SK-N-SH (cell line): Measurements from ENCODE around the gene CHST9. TPM values are rescaled to one million over a fixed set of nuclear protein-coding genes. Genes with fewer than 3 reads are reported as not detected.

Experiments
- CTCF ChIA-PET: fragments of 300-600, 350-600 bp; formaldehyde crosslinking; extraction: SDS; loops from one replicate; lab custom pipeline; 2021; lab: Yijun Ruan, JAX
- POLR2A ChIA-PET: fragments of 350-600 bp; sonication (Branson Sonifier 250); formaldehyde crosslinking; extraction: SDS; loops from one replicate; lab custom pipeline; 2020; ENCODE audit warnings: antibody characterized with exemption, inconsistent platforms; lab: Yijun Ruan, JAX
- DNase-seq: peaks from one replicate; pipeline ENCODE4 v3.0.0; 2012
- H2AFZ ChIP-seq: fragments of 200-600 bp; sonication (generic); 2 replicates; pipeline ENCODE4 v1.8.1; 2016; ENCODE audit warnings: antibody characterized with exemption, mild to moderate bottlenecking, low read depth
- H3F3A ChIP-seq: fragments of 200-600 bp; sonication (generic); replicated peaks from 2 replicates; pipeline ENCODE3; 2016; ENCODE audit warnings: antibody characterized with exemption, mild to moderate bottlenecking; ENCODE audit not compliant: insufficient read depth
- H3K27ac ChIP-seq, 2 experiments: fragments of 200-500 bp in 1 of 2; fragments of 200-600 bp in 1 of 2; sonication (Bioruptor generic) in 1 of 2; sonication (generic), shearing (Covaris generic) in 1 of 2; 2 replicates each; pipeline versions ENCODE4 v1.5.1 to v1.6.1; 2014 to 2016; ENCODE audit warnings: low read depth in 2 of 2, inconsistent platforms in 1 of 2, low read length in 1 of 2, mild to moderate bottlenecking in 1 of 2, mixed read lengths in 1 of 2
- H3K27me3 ChIP-seq: fragments of 200-600 bp; sonication (generic), shearing (Covaris generic); 2 replicates; pipeline ENCODE4 v1.6.1; 2016; ENCODE audit warnings: mixed run types; ENCODE audit not compliant: insufficient read depth
- H3K36me3 ChIP-seq, 2 experiments: fragments of 200-500 bp in 1 of 2; fragments of 200-600 bp in 1 of 2; sonication (Bioruptor generic) in 1 of 2; sonication (generic) in 1 of 2; replicated peaks in 1 of 2; 2 replicates each; pipeline versions ENCODE3 to v1.5.1; 2014 to 2016; ENCODE audit warnings: low read length in 1 of 2, mild to moderate bottlenecking in 1 of 2; ENCODE audit not compliant: insufficient read depth in 2 of 2, control insufficient read depth in 1 of 2
- H3K4me1 ChIP-seq, 2 experiments: fragments of 200-500 bp in 1 of 2; fragments of 200-600 bp in 1 of 2; sonication (Bioruptor generic) in 1 of 2; sonication (generic), shearing (Covaris generic) in 1 of 2; 2 replicates each; pipeline versions ENCODE4 v1.5.1 to v1.6.1; 2014 to 2016; ENCODE audit warnings: low read depth in 1 of 2, low read length in 1 of 2, mixed run types in 1 of 2; ENCODE audit not compliant: insufficient read depth in 2 of 2, control insufficient read depth in 1 of 2
- H3K4me2 ChIP-seq: fragments of 200-600 bp; sonication (generic), shearing (Covaris generic); 2 replicates; pipeline ENCODE4 v1.6.1; 2017; ENCODE audit warnings: mixed run types
- H3K4me3 ChIP-seq, 2 experiments: fragments of 200-500 bp in 1 of 2; fragments of 200-600 bp in 1 of 2; sonication (Bioruptor generic) in 1 of 2; sonication (generic), shearing (Covaris generic) in 1 of 2; 2 replicates each; pipeline versions ENCODE4 v1.5.1 to v1.8.1; 2014 to 2016; ENCODE audit warnings: low read depth in 2 of 2, inconsistent platforms in 1 of 2, low read length in 1 of 2, mild to moderate bottlenecking in 1 of 2, mixed read lengths in 1 of 2, moderate library complexity in 1 of 2
- H3K79me2 ChIP-seq: fragments of 200-600 bp; sonication (generic); 2 replicates; pipeline ENCODE4 v1.8.1; 2017; ENCODE audit warnings: mild to moderate bottlenecking; ENCODE audit not compliant: insufficient read depth
- H3K9ac ChIP-seq: fragments of 200-600 bp; sonication (generic); 2 replicates; pipeline ENCODE4 v1.6.1; 2017; ENCODE audit warnings: mixed run types
- H3K9me2 ChIP-seq: fragments of 200-600 bp; sonication (generic); 2 replicates; pipeline ENCODE4 v1.6.1; 2017; ENCODE audit warnings: mixed run types
- H3K9me3 ChIP-seq: fragments of 200-600 bp; sonication (generic); 2 replicates; pipeline ENCODE4 v1.6.1; 2017; ENCODE audit warnings: mixed run types, mild to moderate bottlenecking, moderate library complexity
- H4K20me1 ChIP-seq: fragments of 200-600 bp; sonication (generic); 2 replicates; pipeline ENCODE4 v1.6.1; 2017; ENCODE audit warnings: mild to moderate bottlenecking, mixed run types; ENCODE audit not compliant: insufficient read depth
- CHD2 ChIP-seq: fragments of 150-350 bp; IDR thresholded peaks from 2 replicates; pipeline ENCODE4 v1.6.1; 2018; ENCODE audit warnings: low read length; ENCODE audit not compliant: partially characterized antibody
- ELF1 ChIP-seq: IDR thresholded peaks from 2 replicates; pipeline ENCODE4 v1.4.0; 2012
- EZH2phosphoT487 ChIP-seq: fragments of 200-600 bp; sonication (generic); IDR thresholded peaks from 2 replicates; pipeline ENCODE4 v1.6.1; 2017; ENCODE audit warnings: low read depth, mixed run types, mild to moderate bottlenecking, antibody characterized with exemption, moderate library complexity, borderline replicate concordance
- FOXJ3 ChIP-seq: sonication (generic); formaldehyde crosslinking; IDR thresholded peaks from 2 replicates; pipeline ENCODE4 v1.5.1; 2020; ENCODE audit warnings: mild to moderate bottlenecking, missing genetic modification reagents
- GATA2 ChIP-seq: sonication (generic); formaldehyde crosslinking; IDR thresholded peaks from 2 replicates; pipeline ENCODE4 v1.5.0; 2020; ENCODE audit warnings: mild to moderate bottlenecking, missing genetic modification reagents
- JUND ChIP-seq: IDR thresholded peaks from 2 replicates; pipeline ENCODE4 v1.4.0; 2012
- MAX ChIP-seq: IDR thresholded peaks from 2 replicates; pipeline ENCODE4 v1.4.0; 2012; ENCODE audit warnings: low read depth
- MXI1 ChIP-seq: IDR thresholded peaks from 2 replicates; pipeline ENCODE4 v1.6.1; 2012; ENCODE audit warnings: mild to moderate bottlenecking, low read depth, low read length, improper control_type of control experiment
- NFIC ChIP-seq: IDR thresholded peaks from 2 replicates; pipeline ENCODE4 v1.4.0; 2012; ENCODE audit warnings: borderline replicate concordance
- POLR2AphosphoS5 ChIP-seq: IDR thresholded peaks from 2 replicates; pipeline ENCODE4 v1.6.1; 2012; ENCODE audit warnings: low read depth, low read length
- RAD21 ChIP-seq: IDR thresholded peaks from 2 replicates; pipeline ENCODE4 v1.6.1; 2012; ENCODE audit warnings: mild to moderate bottlenecking, low read length
- RCOR1 ChIP-seq: fragments of 150-350 bp; IDR thresholded peaks from 2 replicates; pipeline ENCODE4 v1.6.1; 2017; ENCODE audit warnings: antibody characterized with exemption, low read length
- SIN3A ChIP-seq: IDR thresholded peaks from 2 replicates; pipeline ENCODE4 v1.6.1; 2012; ENCODE audit warnings: low read depth, mild to moderate bottlenecking, low read length, moderate library complexity, borderline replicate concordance
- SMC3 ChIP-seq: IDR thresholded peaks from 2 replicates; pipeline ENCODE4 v1.6.1; 2012; ENCODE audit warnings: low read depth, low read length, improper control_type of control experiment
- TAF1 ChIP-seq: IDR thresholded peaks from 2 replicates; pipeline ENCODE4 v1.6.1; 2012; ENCODE audit warnings: low read depth, mild to moderate bottlenecking, low read length, moderate library complexity, borderline replicate concordance
- TCF12 ChIP-seq: IDR thresholded peaks from 2 replicates; pipeline ENCODE4 v1.4.0; 2012
- USF2 ChIP-seq: fragments of 150-350 bp; IDR thresholded peaks from 2 replicates; pipeline ENCODE4 v1.6.1; 2017; ENCODE audit warnings: antibody characterized with exemption, low read length, low read depth, borderline replicate concordance
- WGBS: methylation state at CpG from one replicate; pipeline ENCODE4 v1.1.6; 2017; ENCODE audit warnings: low lambda C conversion rate; 5-methylcytosine and 5-hydroxymethylcytosine counted together
- polyA plus RNA-seq, 3 experiments: library from polyadenylated mRNA; depleted of rRNA; stranded (reverse); fragments of >200 nt; gene quantifications; 2 replicates each; pipeline ENCODE4 v1.2.3, GENCODE V29; 2012
- TF ChIP-seq, protein P1 (sequence below): fragments of 150-350 bp; IDR thresholded peaks from 2 replicates; pipeline ENCODE4 v1.6.1; 2016; ENCODE audit warnings: mild to moderate bottlenecking, low read depth, low read length
- TF ChIP-seq, protein P2 (sequence below): IDR thresholded peaks from 2 replicates; pipeline ENCODE4; 2012
- TF ChIP-seq, protein P3 (sequence below): IDR thresholded peaks from 2 replicates; pipeline ENCODE4 v1.6.1; 2012; ENCODE audit warnings: mild to moderate bottlenecking, low read depth, low read length, moderate library complexity

The CHST9 gene
- polyA plus RNA-seq, 1 of the 3 experiments (the other 2 are of a cell fraction) = not detected

GRCh38 chr18:26863122-26863879 is 321.8 kb downstream of the CHST9 start:
- no peak overlapping the region for H3K9ac ChIP-seq
- H3K27ac ChIP-seq = no peak overlapping the region
- no peaks in the 10 kb centered on the region for H3K79me2 ChIP-seq
- peaks cover 0 to 4% of the 10 kb centered on the region in 2 experiments; a peak in 1 of 4 replicates for H3K4me1 ChIP-seq
- 13% methylated on average over 28 of the region's 40 CpGs for WGBS
- peaks cover 7% of the 10 kb centered on the region; the same call in 1 of the 2 replicates for H3K27me3 ChIP-seq
- DNase-seq = peak; percentile 78
- TF ChIP-seq SMC3 = peak; percentile 3; the same call in 1 of the 2 replicates
- TF ChIP-seq SIN3A = no peak
- no peak for TF ChIP-seq RCOR1
- no peak for TF ChIP-seq NFIC
- no peak for TF ChIP-seq EZH2phosphoT487
- peak; percentile 21; the same call in 1 of the 2 replicates for TF ChIP-seq MXI1
- peak; percentile 57; the same call in 1 of the 2 replicates for TF ChIP-seq FOXJ3 (CRISPR knock-in tag)
- peak; percentile 16; the same call in 1 of the 2 replicates for TF ChIP-seq RAD21
- TF ChIP-seq, protein P1, sequence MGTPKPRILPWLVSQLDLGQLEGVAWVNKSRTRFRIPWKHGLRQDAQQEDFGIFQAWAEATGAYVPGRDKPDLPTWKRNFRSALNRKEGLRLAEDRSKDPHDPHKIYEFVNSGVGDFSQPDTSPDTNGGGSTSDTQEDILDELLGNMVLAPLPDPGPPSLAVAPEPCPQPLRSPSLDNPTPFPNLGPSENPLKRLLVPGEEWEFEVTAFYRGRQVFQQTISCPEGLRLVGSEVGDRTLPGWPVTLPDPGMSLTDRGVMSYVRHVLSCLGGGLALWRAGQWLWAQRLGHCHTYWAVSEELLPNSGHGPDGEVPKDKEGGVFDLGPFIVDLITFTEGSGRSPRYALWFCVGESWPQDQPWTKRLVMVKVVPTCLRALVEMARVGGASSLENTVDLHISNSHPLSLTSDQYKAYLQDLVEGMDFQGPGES = no peak
- TF ChIP-seq POLR2AphosphoS5 = no peak
- H2AFZ ChIP-seq = no peak overlapping the region
- H3K9me2 ChIP-seq = no peaks in the 10 kb centered on the region
- H3K4me3 ChIP-seq = peak overlapping the region in 1 of 2 experiments; percentile 46; a peak in 2 of 4 replicates
- no peaks in the 10 kb centered on the region for H3K36me3 ChIP-seq
- H3K9me3 ChIP-seq = no peaks in the 10 kb centered on the region
- H4K20me1 ChIP-seq = no peaks in the 10 kb centered on the region
- ChIA-PET CTCF (interaction anchor here (0.6 to 2.1 kb wide), 4 partner anchors 8 to 214 kb away, joined by 3 to 6 read pairs (median 3); no protein-coding TSS in a partner anchor), POLR2A (no interaction called here)
- H3F3A ChIP-seq = no peaks in the 10 kb centered on the region
- peak overlapping the region; percentile 37; the same call in 1 of the 2 replicates for H3K4me2 ChIP-seq

DNA sequence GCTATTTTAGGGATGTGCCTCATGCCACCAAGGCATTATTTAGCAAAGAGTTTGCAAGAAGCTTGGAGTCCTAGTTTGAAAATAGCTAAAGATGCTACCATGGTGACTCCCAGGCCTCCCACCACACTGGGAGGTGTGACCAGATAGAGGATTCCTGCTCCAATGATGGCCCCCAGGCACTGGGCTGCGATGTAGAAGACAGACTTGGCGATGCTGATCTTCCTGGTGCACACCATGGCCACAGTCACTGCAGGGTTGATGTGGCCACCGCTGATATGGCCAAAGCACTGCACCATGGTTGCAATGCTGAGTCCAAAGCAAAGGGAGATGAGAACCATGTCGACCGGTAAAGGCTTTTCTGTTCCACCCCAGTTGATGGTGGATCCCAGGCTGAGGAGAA is 323.0 kb downstream of the CHST9 start:
- H3K4me3 ChIP-seq = no peak overlapping the region
- no peak overlapping the region for H2AFZ ChIP-seq
- no peak overlapping the region for H3K4me2 ChIP-seq
- H3K9me2 ChIP-seq = no peaks in the 10 kb centered on the region
- POLR2A ChIA-PET = no interaction called here
- H3K4me1 ChIP-seq = peaks cover 0 to 4% of the 10 kb centered on the region in 2 experiments; a peak in 1 of 4 replicates
- H3K9me3 ChIP-seq = no peaks in the 10 kb centered on the region
- no peak overlapping the region for H3K9ac ChIP-seq
- no peaks in the 10 kb centered on the region for H3K79me2 ChIP-seq
- peaks cover 7% of the 10 kb centered on the region; the same call in 1 of the 2 replicates for H3K27me3 ChIP-seq
- no peak overlapping the region for H3K27ac ChIP-seq
- H3F3A ChIP-seq = no peaks in the 10 kb centered on the region
- H3K36me3 ChIP-seq = no peaks in the 10 kb centered on the region
- DNase-seq = no peak
- CTCF ChIA-PET = interaction anchor here (2.1 kb wide), 1 partner anchor 144 kb away, joined by 6 read pairs; no protein-coding TSS in a partner anchor
- 49% methylated on average over 5 of the region's 5 CpGs for WGBS
- no peaks in the 10 kb centered on the region for H4K20me1 ChIP-seq
- TF ChIP-seq FOXJ3 (CRISPR knock-in tag) (no peak), TCF12 (no peak), ELF1 (no peak), GATA2 (CRISPR knock-in tag) (no peak), MAX (no peak), EZH2phosphoT487 (no peak), TAF1 (no peak), CHD2 (no peak), JUND (no peak), USF2 (no peak), SMC3 (no peak)
- TF ChIP-seq, protein P2, sequence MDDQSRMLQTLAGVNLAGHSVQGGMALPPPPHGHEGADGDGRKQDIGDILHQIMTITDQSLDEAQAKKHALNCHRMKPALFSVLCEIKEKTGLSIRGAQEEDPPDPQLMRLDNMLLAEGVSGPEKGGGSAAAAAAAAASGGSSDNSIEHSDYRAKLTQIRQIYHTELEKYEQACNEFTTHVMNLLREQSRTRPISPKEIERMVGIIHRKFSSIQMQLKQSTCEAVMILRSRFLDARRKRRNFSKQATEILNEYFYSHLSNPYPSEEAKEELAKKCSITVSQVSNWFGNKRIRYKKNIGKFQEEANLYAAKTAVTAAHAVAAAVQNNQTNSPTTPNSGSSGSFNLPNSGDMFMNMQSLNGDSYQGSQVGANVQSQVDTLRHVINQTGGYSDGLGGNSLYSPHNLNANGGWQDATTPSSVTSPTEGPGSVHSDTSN = no peak
- TF ChIP-seq, protein P3, sequence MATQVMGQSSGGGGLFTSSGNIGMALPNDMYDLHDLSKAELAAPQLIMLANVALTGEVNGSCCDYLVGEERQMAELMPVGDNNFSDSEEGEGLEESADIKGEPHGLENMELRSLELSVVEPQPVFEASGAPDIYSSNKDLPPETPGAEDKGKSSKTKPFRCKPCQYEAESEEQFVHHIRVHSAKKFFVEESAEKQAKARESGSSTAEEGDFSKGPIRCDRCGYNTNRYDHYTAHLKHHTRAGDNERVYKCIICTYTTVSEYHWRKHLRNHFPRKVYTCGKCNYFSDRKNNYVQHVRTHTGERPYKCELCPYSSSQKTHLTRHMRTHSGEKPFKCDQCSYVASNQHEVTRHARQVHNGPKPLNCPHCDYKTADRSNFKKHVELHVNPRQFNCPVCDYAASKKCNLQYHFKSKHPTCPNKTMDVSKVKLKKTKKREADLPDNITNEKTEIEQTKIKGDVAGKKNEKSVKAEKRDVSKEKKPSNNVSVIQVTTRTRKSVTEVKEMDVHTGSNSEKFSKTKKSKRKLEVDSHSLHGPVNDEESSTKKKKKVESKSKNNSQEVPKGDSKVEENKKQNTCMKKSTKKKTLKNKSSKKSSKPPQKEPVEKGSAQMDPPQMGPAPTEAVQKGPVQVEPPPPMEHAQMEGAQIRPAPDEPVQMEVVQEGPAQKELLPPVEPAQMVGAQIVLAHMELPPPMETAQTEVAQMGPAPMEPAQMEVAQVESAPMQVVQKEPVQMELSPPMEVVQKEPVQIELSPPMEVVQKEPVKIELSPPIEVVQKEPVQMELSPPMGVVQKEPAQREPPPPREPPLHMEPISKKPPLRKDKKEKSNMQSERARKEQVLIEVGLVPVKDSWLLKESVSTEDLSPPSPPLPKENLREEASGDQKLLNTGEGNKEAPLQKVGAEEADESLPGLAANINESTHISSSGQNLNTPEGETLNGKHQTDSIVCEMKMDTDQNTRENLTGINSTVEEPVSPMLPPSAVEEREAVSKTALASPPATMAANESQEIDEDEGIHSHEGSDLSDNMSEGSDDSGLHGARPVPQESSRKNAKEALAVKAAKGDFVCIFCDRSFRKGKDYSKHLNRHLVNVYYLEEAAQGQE = no peak
